ENCODE results near the gene LGALS7.

LGALS7 gene

DNA sequence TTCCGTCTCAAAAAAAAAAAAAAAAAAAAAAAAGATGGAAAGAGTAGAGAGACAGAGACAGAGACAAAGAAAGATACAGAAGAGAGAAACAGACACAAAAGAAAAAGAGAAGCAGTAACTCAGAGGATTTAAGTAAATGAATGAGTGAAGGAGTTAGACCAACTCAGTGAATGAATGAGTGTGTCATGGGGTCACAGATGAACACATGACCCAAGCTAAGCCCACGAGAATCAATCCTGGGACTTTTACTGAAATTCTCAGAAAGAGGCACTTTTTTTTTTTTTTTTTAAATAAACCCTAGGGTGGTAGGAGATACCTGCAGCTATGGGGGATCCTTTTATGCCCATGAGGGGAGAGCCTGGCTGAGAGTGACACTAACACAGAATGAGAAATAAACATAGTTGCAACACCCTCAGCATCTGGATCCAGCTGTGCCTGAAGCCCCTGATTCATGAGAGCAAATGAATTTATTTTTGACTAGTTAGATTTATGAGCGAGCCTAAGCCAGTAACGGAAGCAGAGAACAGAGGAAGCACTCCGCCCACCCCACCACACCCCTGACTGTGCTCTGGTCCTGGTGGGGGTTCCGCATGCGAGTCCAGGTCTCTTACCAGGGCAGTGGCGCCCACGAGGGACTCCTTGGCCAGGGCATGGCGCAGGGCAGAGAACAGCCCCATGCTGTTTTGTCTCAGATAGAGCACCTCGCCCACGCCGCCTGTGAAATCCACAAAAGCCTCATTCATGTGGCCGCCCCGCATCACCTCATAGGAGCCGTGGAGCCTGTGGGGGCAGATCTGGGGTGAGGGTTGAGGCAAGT is 33.7 kb downstream of the LGALS7 start:
- DNase-seq (ENCODE audit: low read depth), result no peak

GRCh38 chr19:38737921-38738737 is 35.2 kb downstream of the LGALS7 start:
- DNase-seq (ENCODE audit: low read depth), result no peak

GRCh38 chr19:38737281-38737865 is 35.9 kb downstream of the LGALS7 start:
- no peak for DNase-seq (ENCODE audit: low read depth)

DNA sequence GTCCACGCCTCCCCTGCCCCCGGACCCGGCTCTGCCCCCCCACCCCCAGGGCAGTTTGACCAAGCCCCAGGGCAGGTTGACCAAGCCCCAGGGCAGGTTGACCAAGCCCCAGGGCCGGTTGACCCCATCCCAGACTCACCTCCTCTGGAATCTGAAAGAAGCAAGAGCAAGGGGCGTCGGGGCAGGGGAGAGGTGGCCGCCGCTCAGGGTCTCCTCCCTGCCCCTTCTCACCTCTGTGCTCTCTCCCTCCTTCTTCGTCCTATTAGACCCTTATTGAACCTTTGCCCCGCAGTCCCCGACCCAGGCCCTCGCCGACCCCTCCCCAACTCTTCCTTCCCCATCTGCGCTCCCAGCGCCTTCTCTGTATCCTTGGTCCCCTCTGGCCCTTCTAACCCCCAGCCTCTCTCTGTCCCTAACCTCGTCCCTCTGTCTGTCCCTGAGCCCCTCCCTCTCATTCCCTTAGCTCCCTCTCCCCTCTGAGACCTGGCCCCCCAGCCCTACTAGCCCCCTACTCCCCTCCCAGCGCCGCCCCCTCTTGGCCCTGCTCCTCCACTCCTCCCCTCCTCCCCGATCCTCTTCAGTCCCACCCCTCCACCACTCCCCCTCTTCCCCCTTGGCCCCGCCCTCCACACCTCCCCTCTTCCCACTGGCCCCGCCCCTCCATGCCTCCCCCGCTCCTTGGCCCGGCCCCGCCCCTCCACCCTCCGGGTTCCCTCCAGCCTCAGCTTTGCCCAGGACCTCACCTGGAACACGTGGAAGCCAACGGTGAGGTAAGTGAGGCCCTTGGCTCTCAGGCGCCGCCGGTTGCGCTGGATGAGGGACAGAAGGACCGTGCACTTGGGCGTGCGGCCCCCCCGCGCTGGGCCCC is 36.7 kb downstream of the LGALS7 start:
- peak; percentile 65 for DNase-seq (ENCODE audit: low read depth)

- peak; percentile 48 for DNase-seq (ENCODE audit: low read depth)
These were observed 37.3 kb downstream of the LGALS7 start for GRCh38 chr19:38736036-38736412.

- DNase-seq (ENCODE audit: low read depth), result peak; percentile 21
These were observed 38.0 kb downstream of the LGALS7 start for GRCh38 chr19:38735257-38735686.

DNA sequence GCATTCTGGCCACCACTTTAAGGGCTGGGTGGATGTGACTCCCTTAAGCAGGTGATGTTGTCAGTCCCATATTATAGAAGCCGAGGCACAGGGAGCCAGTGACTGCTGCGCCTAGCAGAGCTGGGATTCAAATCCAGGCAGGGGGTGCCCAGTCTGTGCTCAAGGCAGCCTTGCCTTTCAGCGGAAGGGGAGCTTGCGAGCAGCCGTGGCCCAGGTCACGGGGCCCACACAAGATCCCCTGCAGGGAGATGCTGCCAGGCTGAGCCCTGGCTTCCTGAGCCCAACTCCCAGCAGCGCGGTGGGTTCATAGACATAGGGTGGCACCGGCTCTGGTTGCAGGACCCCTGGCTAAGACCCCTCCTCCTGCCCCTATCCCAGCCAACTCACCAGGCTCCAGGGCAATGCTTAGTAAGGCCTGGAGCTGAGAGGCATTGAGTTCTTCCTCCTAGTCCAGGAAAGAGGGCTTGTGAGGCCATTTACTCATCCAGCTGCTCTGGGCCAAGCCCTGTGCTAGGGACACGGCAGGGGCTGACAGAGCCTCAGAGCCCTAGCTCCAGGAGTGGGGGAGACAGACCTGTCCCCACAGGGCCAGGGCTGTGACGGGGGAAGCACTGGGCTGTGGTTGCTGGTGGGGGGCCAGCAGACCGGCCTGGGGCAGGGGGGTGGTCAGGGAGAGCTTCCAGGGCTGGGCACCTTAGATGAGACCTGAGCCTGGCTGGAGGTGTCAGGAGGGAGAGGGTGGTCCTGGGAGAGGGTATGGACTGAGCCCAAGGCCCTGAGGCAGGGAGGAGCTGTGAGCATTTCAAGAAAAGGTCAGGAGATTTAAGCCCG is 38.7 kb downstream of the LGALS7 start:
- no peak for DNase-seq (ENCODE audit: low read depth)

- no peak for DNase-seq (ENCODE audit: low read depth)
These were observed 39.2 kb downstream of the LGALS7 start for GRCh38 chr19:38734176-38734425.

DNA sequence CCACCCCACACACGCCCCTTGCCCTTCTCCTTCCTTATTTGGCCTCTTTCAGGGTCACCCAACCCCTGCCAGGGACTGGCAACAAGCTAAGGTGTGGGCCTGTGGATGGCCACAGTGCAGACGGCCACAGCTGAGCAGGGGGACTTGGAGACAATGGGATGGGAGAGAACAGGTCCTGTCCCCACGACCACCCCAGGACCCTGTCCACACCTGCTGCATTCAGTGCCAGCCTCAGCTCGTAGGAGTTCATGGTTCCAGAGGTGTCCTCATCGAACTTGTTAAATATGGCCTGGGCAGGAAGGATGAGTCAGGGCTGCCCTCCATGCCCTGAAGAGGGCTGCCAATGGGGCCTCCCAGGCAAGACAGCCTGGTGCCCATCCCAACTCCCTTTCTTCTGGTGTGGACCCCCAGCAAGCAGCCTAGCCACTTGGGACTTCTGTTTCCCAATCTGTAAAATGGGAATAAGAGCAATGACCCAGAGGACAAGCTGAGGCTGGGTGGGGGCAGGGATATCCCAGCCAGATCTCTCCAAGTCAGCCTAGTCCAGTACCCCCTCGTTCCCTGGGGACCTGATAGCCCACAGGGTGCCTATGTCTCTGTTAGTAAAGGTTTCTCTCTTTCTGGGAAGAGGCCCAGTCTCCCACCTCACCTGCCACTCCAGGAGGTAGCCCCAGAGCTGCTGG is 39.7 kb downstream of the LGALS7 start:
- no peak for DNase-seq (ENCODE audit: low read depth)

DNA sequence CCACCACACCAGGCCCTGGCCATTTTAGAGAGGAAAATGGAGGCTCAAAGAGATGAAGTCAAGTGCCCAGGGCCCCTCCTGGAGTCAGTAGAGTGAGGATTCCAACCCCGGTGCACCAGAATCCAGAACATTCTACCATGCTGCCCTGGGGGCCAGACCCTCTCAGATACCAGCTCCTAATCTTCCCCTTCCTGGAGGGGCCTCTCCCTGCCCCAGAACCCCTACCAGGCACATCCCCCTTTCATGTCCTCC is 40.1 kb downstream of the LGALS7 start:
- DNase-seq (ENCODE audit: low read depth), result no peak

- DNase-seq (ENCODE audit: low read depth), result no peak
These were observed 41.5 kb downstream of the LGALS7 start for GRCh38 chr19:38731654-38732301.

- DNase-seq (ENCODE audit: low read depth), result no peak
These were observed 42.4 kb downstream of the LGALS7 start for GRCh38 chr19:38730731-38731589.

DNA sequence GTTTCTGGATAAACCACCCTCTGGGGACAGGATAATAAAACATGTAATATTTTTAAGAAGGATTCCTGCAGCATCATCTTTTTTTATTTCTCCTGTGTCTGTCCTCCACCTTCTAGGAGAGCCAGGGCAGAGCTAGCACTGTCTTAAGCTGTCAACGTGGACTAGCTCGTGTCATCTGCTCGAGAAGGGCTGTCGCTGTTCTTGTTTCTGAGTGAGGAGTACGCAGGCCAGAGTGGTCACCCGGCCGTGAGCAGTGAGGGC is 42.9 kb downstream of the LGALS7 start:
- no peak for DNase-seq (ENCODE audit: low read depth)

- peak; percentile 65 for DNase-seq (ENCODE audit: low read depth)
These were observed 43.5 kb downstream of the LGALS7 start for GRCh38 chr19:38729653-38730469.

DNA sequence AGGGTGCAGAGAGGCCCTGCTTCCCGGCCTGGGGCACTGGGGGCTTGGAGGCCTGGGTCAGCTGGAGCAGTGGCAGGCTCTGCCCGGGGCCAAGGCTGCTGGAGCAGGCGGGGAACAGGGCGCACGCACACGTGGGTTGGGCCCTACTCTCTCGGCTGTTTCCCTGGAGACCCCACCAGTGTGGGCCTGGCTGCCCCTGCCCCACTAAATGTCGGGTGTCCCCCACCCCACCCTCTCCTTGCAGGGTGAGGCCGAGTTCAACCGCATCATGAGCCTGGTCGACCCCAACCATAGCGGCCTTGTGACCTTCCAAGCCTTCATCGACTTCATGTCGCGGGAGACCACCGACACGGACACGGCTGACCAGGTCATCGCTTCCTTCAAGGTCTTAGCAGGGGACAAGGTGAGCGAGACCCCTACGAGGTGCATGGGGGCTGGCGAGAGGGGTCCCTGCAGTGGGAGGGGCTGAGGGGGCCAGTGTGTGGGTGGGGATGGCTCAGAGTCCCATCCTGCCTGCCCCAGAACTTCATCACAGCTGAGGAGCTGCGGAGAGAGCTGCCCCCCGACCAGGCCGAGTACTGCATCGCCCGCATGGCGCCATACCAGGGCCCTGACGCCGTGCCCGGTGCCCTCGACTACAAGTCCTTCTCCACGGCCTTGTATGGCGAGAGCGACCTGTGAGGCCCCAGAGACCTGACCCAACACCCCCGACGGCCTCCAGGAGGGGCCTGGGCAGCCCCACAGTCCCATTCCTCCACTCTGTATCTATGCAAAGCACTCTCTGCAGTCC is 44.4 kb downstream of the LGALS7 start:
- DNase-seq (ENCODE audit: low read depth), result no peak

- no peak for DNase-seq (ENCODE audit: low read depth)
These were observed 45.3 kb downstream of the LGALS7 start for GRCh38 chr19:38727868-38728660.

DNA sequence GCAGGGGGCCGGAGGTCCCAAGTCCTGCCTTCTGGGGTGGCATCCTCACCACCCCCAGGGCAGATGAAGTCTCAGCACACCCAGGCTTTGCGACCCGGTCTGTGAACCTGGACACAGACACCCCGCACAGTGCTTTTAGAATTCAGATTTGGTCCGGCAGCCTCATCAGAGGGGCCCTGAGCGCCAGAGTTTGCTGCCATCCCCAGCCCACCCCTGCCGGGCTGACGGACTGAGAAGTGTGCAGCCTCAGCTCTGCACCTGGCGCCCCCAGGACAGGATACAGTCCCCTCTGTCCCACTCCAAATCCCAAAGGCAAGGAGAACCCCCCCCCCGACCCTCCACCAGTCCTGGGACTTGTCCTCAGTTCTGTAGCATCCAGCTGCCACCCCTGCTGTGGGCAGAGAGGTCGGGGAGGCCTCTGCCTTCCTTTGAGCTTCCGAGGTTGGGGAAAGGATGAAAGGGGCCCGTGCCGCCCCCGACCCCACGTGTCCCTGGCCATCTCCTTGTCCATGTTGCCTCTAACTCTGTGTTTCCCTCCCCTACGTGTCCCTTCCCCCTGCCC is 45.9 kb downstream of the LGALS7 start:
- DNase-seq (ENCODE audit: low read depth), result no peak

Measured in T follicular helper cell (primary cell).